Endothelial cell of umbilical vein (primary cell): ENCODE measurements around the gene HOXB5.

Experiments used
- FOS ChIP-seq: IDR thresholded peaks from 2 replicates; pipeline ENCODE4 v1.6.1; 2011; ENCODE audit warnings: mild to moderate bottlenecking, low read length, moderate library complexity, borderline replicate concordance; ENCODE audit not compliant: insufficient read depth
- MAX ChIP-seq: IDR thresholded peaks from 2 replicates; pipeline ENCODE4 v1.6.1; 2011; ENCODE audit not compliant: insufficient read depth, insufficient read length
- POLR2A ChIP-seq: IDR thresholded peaks from 2 replicates; pipeline ENCODE4 v1.6.1; 2012; ENCODE audit warnings: low read depth, mild to moderate bottlenecking, control low read depth, low read length
- POLR2AphosphoS5 ChIP-seq: IDR thresholded peaks from 2 replicates; pipeline ENCODE4 v1.6.1; 2012; ENCODE audit warnings: low read depth, mild to moderate bottlenecking, control low read depth, low read length, moderate library complexity; ENCODE audit not compliant: insufficient read depth
- TF ChIP-seq, protein P1 (sequence below), 2 donors: IDR thresholded peaks; 1 replicate in 1 of 2; 2 replicates in 1 of 2; pipeline ENCODE4 v1.5.1; 2011; ENCODE audit warnings: low read length in 2 of 2, mild to moderate bottlenecking in 2 of 2, moderate library complexity in 2 of 2, control low read depth in 1 of 2, inconsistent platforms in 1 of 2, low read depth in 1 of 2; ENCODE audit not compliant: insufficient read depth in 1 of 2; ENCODE audit errors: extremely low read depth in 1 of 2

DNA sequence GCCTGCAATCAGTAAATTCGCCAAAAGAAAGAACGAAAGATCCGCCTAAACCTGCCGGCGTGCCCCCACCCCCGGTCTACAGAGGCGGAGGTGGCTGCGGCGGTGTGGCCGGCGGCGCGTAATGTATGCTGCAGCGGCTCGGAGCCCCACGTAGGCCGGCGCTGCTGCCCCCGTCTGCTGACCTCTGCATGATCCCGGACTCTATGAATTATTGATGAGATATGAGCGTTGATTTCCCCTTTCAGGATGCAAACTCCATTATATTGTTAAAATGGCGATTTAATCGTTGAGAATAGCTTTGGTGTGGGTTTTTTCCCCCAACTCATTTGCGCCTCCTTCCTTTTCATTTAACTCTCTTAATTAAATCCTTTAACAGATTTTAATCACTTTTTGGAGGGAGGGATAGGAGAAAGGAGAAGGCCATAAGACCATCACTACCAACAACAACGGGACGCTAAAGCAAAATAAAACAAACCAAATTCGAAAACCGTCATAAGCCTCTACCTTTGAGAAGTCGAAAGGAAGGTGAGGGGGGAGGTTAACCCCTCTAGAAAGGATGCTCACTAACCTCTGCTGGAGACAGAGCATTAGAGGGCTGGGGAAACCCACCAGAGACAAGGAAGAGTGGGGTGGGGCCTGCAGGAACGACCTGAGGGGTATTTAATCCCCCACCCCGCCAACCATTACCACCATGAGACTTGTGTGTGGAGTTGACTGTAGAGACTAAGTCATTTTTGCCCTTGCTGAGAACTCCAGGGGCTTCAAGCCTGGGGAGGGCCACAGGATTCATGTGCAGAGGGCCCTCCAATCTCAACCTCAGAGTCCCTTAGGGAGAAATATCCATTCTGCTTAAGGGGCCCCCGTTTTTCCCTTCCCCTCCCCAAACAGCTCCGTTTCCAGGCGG lies 7.0 kb downstream of the HOXB5 start:
- TF ChIP-seq FOS (no peak), POLR2AphosphoS5 (no peak), MAX (no peak), POLR2A (no peak)
- TF ChIP-seq, protein P1, sequence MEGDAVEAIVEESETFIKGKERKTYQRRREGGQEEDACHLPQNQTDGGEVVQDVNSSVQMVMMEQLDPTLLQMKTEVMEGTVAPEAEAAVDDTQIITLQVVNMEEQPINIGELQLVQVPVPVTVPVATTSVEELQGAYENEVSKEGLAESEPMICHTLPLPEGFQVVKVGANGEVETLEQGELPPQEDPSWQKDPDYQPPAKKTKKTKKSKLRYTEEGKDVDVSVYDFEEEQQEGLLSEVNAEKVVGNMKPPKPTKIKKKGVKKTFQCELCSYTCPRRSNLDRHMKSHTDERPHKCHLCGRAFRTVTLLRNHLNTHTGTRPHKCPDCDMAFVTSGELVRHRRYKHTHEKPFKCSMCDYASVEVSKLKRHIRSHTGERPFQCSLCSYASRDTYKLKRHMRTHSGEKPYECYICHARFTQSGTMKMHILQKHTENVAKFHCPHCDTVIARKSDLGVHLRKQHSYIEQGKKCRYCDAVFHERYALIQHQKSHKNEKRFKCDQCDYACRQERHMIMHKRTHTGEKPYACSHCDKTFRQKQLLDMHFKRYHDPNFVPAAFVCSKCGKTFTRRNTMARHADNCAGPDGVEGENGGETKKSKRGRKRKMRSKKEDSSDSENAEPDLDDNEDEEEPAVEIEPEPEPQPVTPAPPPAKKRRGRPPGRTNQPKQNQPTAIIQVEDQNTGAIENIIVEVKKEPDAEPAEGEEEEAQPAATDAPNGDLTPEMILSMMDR (IDR thresholded peaks at IDR 0.05; ENCODE audit: extremely low read depth in 1 of 2, insufficient read depth in 1 of 2, low read depth in 1 of 2, low read length in 2 of 2) = no peak
